Endothelial cell of umbilical vein (primary cell): ENCODE measurements around the gene FBLIM1. TPM values are rescaled to one million over a fixed set of nuclear protein-coding genes. Genes with fewer than 3 reads are reported as not detected.

ENCODE experiments used
- BruUV-seq: library from RNA; stranded (reverse); fragments of 400-500 nt; replicated peaks from 2 replicates; lab custom pipeline; 2021; lab: Mats Ljungman, UMichigan
- CTCF ChIA-PET: fragments of 300-600, 350-600 bp; sonication (Branson Sonifier 250); formaldehyde crosslinking; loops from one replicate; lab custom pipeline; 2021; ENCODE audit warnings: antibody characterized with exemption, inconsistent platforms; lab: Charles Lee
- POLR2A ChIA-PET: fragments of 300-600, 350-600 bp; sonication (Branson Sonifier 250); formaldehyde crosslinking; loops from one replicate; lab custom pipeline; 2021; ENCODE audit warnings: antibody characterized with exemption, inconsistent platforms; lab: Charles Lee
- DNase-seq: peaks from one replicate; pipeline ENCODE4 v3.0.0-alpha.2; 2011; ENCODE audit warnings: low read depth, low spot score
- FAIRE-seq: peaks from 2 replicates; lab custom pipeline; 2011; peaks lifted over from hg19 to GRCh38; lab: Jason Lieb, UNC
- H2AFZ ChIP-seq: 2 replicates; pipeline ENCODE4 v1.6.0; 2012; ENCODE audit warnings: low read depth, low read length, control low read depth, inconsistent platforms
- H3K27ac ChIP-seq: 2 replicates; pipeline ENCODE4 v1.5.1; 2011; ENCODE audit warnings: low read depth, mild to moderate bottlenecking, control low read depth, low read length, moderate library complexity; ENCODE audit not compliant: insufficient read depth
- H3K27me3 ChIP-seq, 2 experiments: 2 replicates each; pipeline versions ENCODE4 v1.6.0 to v1.6.1; 2011; ENCODE audit warnings: low read length in 2 of 2, mixed read lengths in 1 of 2; ENCODE audit not compliant: control insufficient read depth in 2 of 2, insufficient read depth in 2 of 2
- H3K36me3 ChIP-seq, 2 experiments: 2 replicates in 1 of 2; 3 replicates in 1 of 2; pipeline ENCODE4 v1.5.1; 2011; ENCODE audit warnings: low read length in 2 of 2, mild to moderate bottlenecking in 1 of 2, moderate library complexity in 1 of 2; ENCODE audit not compliant: control insufficient read depth in 2 of 2, insufficient read depth in 2 of 2; ENCODE audit errors: extremely low read depth in 1 of 2
- H3K4me1 ChIP-seq: 3 replicates; pipeline ENCODE4 v1.5.1; 2011; ENCODE audit warnings: mild to moderate bottlenecking, low read length; ENCODE audit not compliant: control insufficient read depth, insufficient read depth; ENCODE audit errors: extremely low read depth
- H3K4me2 ChIP-seq: 2 replicates; pipeline ENCODE4 v1.6.1; 2011; ENCODE audit warnings: low read length, control low read depth, mixed read lengths; ENCODE audit not compliant: insufficient read depth
- H3K4me3 ChIP-seq, 3 experiments: fragments of 200-600 bp in 1 of 3; sonication (generic), shearing (Covaris generic) in 1 of 3; replicated peaks in 1 of 3; 2 replicates each; pipeline ENCODE4 v1.5.1; 2011 to 2016; ENCODE audit warnings: control low read depth in 3 of 3, low read length in 3 of 3, mild to moderate bottlenecking in 2 of 3, inconsistent platforms in 1 of 3, low read depth in 1 of 3, moderate library complexity in 1 of 3; ENCODE audit not compliant: insufficient read depth in 1 of 3
- H3K79me2 ChIP-seq: 2 replicates; pipeline ENCODE4 v1.6.0; 2012; ENCODE audit warnings: low read length, inconsistent platforms; ENCODE audit not compliant: control insufficient read depth, insufficient read depth
- H3K9ac ChIP-seq: replicated peaks from 2 replicates; pipeline ENCODE3; 2011; ENCODE audit warnings: low read length, control low read depth; ENCODE audit not compliant: insufficient read depth; ENCODE audit errors: extremely low read depth
- H3K9me1 ChIP-seq: replicated peaks from 3 replicates; pipeline ENCODE4 v1.6.0; 2011; ENCODE audit warnings: mild to moderate bottlenecking, low read length; ENCODE audit not compliant: control insufficient read depth, insufficient read depth; ENCODE audit errors: extremely low read depth
- H3K9me3 ChIP-seq: replicated peaks from 2 replicates; pipeline ENCODE4 v1.5.1; 2012; ENCODE audit warnings: low read length, inconsistent platforms; ENCODE audit not compliant: control insufficient read depth, insufficient read depth
- H4K20me1 ChIP-seq: replicated peaks from 2 replicates; pipeline ENCODE3; 2011; ENCODE audit warnings: mild to moderate bottlenecking, low read length; ENCODE audit not compliant: control insufficient read depth, insufficient read depth; ENCODE audit errors: extremely low read depth
- POLR2A ChIP-seq: IDR thresholded peaks from 2 replicates; pipeline ENCODE4 v1.6.1; 2012; ENCODE audit warnings: low read depth, mild to moderate bottlenecking, control low read depth, low read length
- dilution Hi-C: fragments of 300-500 bp; cut with MboI; formaldehyde crosslinking; loops from one replicate; pipeline ENCODE4 v1.15.0; 2019; ENCODE audit warnings: low sequenced_read_pairs; ENCODE audit not compliant: extremely low pct_ligation_motif_present
- intact Hi-C: fragments of 100-400 bp; cut with micrococcal nuclease; formaldehyde crosslinking; loops from one replicate; pipeline ENCODE4 v1.10.0; 2022
- polyA plus RNA-seq, 4 experiments: library from polyadenylated mRNA; depleted of rRNA in 3 of 4; stranded (reverse) in 3 of 4; unstranded in 1 of 4; fragments of >200 nt; gene quantifications; 2 replicates each; pipeline versions ENCODE4 v1.2.1 to v1.2.3, GENCODE V29; 2011 to 2012; ENCODE audit warnings: missing spikeins in 1 of 4
- total RNA-seq: library from RNA; stranded (reverse); gene quantifications from 2 replicates; pipeline ENCODE4 v1.2.3, GENCODE V29; 2021
- TF ChIP-seq, protein P1 (sequence below), 2 donors: IDR thresholded peaks; 1 replicate in 1 of 2; 2 replicates in 1 of 2; pipeline ENCODE4 v1.5.1; 2011; ENCODE audit warnings: low read length in 2 of 2, mild to moderate bottlenecking in 2 of 2, moderate library complexity in 2 of 2, control low read depth in 1 of 2, inconsistent platforms in 1 of 2, low read depth in 1 of 2; ENCODE audit not compliant: insufficient read depth in 1 of 2; ENCODE audit errors: extremely low read depth in 1 of 2

Gene FBLIM1
- total and polyA plus RNA-seq, 2 donors (not counting 3 experiments of a cell fraction or from before 2014, with no cell fraction given) = 363 to 414 TPM

- ChIA-PET POLR2A (interaction anchor here (1.0 to 1.5 kb wide), 3 partner anchors 9 to 41 kb away, joined by 3 to 4 read pairs (median 3); partner anchors contain the start of gene SPEN), CTCF (interaction anchor here (1.0 kb wide), 2 partner anchors 11 to 21 kb away, joined by 3 to 4 read pairs; partner anchors contain the start of gene SPEN)
- intact Hi-C loops (loop anchor here (1.0 to 2.0 kb wide), 5 partner anchors 11 to 101 kb away; partner anchors contain the start of gene SPEN), dilution Hi-C loops (no loop called here)
- Histone ChIP-seq H3K4me1 (peaks cover 3% of the 10 kb centered on the region), H3K27ac (peak overlapping the region; percentile 95), H3K36me3 (no peaks in the 10 kb centered on the region), H3K27me3 (no peaks in the 10 kb centered on the region), H3K79me2 (peaks cover 8% of the 10 kb centered on the region), H4K20me1 (no peaks in the 10 kb centered on the region), H2AFZ (peak overlapping the region; percentile 84), H3K9ac (peak overlapping the region; percentile 91), H3K9me1 (no peaks in the 10 kb centered on the region), H3K9me3 (no peaks in the 10 kb centered on the region), H3K4me3 (peak overlapping the region in 2 of 3 experiments; percentile 58 to 66), H3K4me2 (peak overlapping the region; percentile 73)
- no TSS peak for BruUV-seq
- DNase-seq (peak; percentile 100), FAIRE-seq (peak; percentile 93)
- TF ChIP-seq, protein P1, sequence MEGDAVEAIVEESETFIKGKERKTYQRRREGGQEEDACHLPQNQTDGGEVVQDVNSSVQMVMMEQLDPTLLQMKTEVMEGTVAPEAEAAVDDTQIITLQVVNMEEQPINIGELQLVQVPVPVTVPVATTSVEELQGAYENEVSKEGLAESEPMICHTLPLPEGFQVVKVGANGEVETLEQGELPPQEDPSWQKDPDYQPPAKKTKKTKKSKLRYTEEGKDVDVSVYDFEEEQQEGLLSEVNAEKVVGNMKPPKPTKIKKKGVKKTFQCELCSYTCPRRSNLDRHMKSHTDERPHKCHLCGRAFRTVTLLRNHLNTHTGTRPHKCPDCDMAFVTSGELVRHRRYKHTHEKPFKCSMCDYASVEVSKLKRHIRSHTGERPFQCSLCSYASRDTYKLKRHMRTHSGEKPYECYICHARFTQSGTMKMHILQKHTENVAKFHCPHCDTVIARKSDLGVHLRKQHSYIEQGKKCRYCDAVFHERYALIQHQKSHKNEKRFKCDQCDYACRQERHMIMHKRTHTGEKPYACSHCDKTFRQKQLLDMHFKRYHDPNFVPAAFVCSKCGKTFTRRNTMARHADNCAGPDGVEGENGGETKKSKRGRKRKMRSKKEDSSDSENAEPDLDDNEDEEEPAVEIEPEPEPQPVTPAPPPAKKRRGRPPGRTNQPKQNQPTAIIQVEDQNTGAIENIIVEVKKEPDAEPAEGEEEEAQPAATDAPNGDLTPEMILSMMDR (IDR thresholded peaks at IDR 0.05; ENCODE audit: extremely low read depth in 1 of 2, insufficient read depth in 1 of 2, low read depth in 1 of 2, low read length in 2 of 2) = no peak
- peak; percentile 85 for TF ChIP-seq POLR2A
Measured at GRCh38 chr1:15835741-15836510, 77.3 kb downstream of the FBLIM1 start.

Other genes with a start within 250 kb of the FBLIM1 start
- gene CASP9, start 234.6 kb upstream of the FBLIM1 start, total RNA-seq = 9.0 and 10.5 TPM in 2 replicates
- gene CASP9, start 234.6 kb upstream of the FBLIM1 start, polyA plus RNA-seq = 12.8 and 14.1 TPM in 2 replicates
- gene DNAJC16, start 231.9 kb upstream of the FBLIM1 start, total RNA-seq = 21.4 and 23.3 TPM in 2 replicates
- gene DNAJC16, start 231.9 kb upstream of the FBLIM1 start, polyA plus RNA-seq = 7.6 and 8.0 TPM in 2 replicates
- 1.1 and 1.9 TPM in 2 replicates for gene AGMAT, start 173.7 kb upstream of the FBLIM1 start, total RNA-seq
- gene AGMAT, start 173.7 kb upstream of the FBLIM1 start, polyA plus RNA-seq = 0.22 and 0.39 TPM in 2 replicates
- gene DDI2, start 141.3 kb upstream of the FBLIM1 start, total RNA-seq = 35.2 and 35.9 TPM in 2 replicates
- 4.6 and 5.4 TPM in 2 replicates for gene DDI2, start 141.3 kb upstream of the FBLIM1 start, polyA plus RNA-seq
- 67.5 and 71.5 TPM in 2 replicates for gene PLEKHM2, start 74.5 kb upstream of the FBLIM1 start, total RNA-seq
- 59.1 and 60.6 TPM in 2 replicates for gene PLEKHM2, start 74.5 kb upstream of the FBLIM1 start, polyA plus RNA-seq
- gene SLC25A34, start 22.5 kb upstream of the FBLIM1 start, total RNA-seq = 0.76 and 1.1 TPM in 2 replicates
- gene SLC25A34, start 22.5 kb upstream of the FBLIM1 start, polyA plus RNA-seq = 0.90 and 1.4 TPM in 2 replicates
- not detected in 2 replicates for gene TMEM82, start 16.3 kb upstream of the FBLIM1 start, total RNA-seq
- not detected in 2 replicates for gene TMEM82, start 16.3 kb upstream of the FBLIM1 start, polyA plus RNA-seq
- 1.4 and 1.8 TPM in 2 replicates for gene UQCRHL, start 48.9 kb downstream of the FBLIM1 start, total RNA-seq
- gene UQCRHL, start 48.9 kb downstream of the FBLIM1 start, polyA plus RNA-seq = 0.64 and 0.92 TPM in 2 replicates
- gene SPEN, start 88.9 kb downstream of the FBLIM1 start, total RNA-seq = 40.3 and 44.4 TPM in 2 replicates
- gene SPEN, start 88.9 kb downstream of the FBLIM1 start, polyA plus RNA-seq = 9.3 and 10.2 TPM in 2 replicates
- gene ZBTB17, start 217.3 kb downstream of the FBLIM1 start, total RNA-seq = 38.5 and 43.9 TPM in 2 replicates
- gene ZBTB17, start 217.3 kb downstream of the FBLIM1 start, polyA plus RNA-seq = 72.7 and 76.2 TPM in 2 replicates
- gene SRARP, start 245.4 kb downstream of the FBLIM1 start, total RNA-seq = not detected in 2 replicates
- not detected in 2 replicates for gene SRARP, start 245.4 kb downstream of the FBLIM1 start, polyA plus RNA-seq